HG02970 (cell line): ENCODE results near the gene RNASE4.

ENCODE experiments used
- ATAC-seq: cut with Tn5 transposase; IDR thresholded peaks from one replicate; pipeline ENCODE4 v1.9.1; 2021; ENCODE audit warnings: mild to moderate bottlenecking, moderate library complexity, moderate number of reproducible peaks; ENCODE audit not compliant: unreplicated experiment, low FRiP score

The RNASE4 gene

DNA sequence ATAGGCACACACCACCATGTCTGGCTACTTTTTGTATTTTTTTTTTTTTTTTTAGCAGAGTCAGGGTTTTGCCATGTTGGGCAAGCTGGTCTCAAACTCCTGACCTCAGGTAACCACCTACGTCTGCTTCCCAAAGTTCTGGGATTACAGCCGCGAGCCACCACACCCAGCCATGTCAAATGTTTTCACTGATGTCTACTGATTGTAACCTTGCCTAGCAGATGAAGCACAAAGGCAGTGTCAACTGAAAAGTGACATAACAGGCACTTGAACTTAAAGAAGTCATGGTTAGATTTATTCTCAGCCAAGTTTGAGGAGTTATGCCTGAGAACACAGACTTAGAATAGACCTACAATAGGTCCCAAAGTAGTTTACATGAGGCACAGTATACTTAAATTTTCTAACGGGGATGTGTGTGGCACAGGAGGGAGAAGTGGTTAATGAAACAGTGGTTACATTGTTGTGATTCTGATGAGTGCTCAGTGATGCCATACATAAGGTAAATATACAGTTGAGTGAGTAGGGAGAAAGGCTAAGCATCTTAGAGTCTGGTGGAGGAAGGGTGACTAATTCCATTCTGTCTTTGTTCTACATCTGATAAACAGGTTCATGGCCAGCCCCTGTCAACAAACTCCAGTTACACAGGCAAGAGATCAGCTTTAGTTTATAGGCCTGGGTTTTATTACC, 12.6 kb upstream of the RNASE4 start:
- ATAC-seq, result no peak

DNA sequence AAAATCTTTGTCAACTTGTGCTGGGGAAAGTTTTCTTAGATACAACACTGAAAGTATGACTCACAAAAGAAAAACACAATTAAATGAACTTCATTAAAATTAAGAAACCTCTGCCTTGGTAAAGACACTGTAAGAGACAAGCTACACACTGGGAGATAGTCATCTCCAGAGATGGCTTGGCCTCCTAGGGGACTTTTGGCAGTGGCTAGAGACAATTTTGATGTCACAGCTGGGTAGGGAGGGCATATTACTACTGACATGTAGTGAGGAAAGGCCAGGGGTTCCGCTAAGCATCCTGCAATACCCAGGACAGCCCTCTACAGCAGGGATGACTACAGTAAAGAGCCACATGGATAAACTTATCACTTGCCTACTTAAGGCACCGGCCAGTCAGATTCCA, 8.7 kb upstream of the RNASE4 start:
- no peak for ATAC-seq

DNA sequence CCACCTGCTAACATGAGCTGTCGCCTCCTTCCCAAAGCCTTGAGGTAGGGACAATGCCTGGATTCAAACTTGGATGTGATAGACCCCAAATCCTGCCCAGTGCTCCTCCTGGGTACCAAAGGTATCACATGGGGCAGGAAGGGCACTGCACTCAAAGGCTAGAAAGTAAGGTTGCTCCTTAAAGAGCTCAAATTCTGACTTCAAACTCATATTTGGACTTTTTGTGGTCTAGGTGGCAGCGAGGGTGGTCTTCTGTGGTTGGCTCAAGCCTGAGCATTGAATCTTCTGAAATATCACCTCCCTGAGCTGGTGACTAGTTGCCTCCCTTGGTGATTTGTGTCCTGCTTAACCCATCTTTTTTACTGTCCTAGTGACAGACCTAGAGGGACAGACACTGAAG, 8.3 kb upstream of the RNASE4 start:
- no peak for ATAC-seq

DNA sequence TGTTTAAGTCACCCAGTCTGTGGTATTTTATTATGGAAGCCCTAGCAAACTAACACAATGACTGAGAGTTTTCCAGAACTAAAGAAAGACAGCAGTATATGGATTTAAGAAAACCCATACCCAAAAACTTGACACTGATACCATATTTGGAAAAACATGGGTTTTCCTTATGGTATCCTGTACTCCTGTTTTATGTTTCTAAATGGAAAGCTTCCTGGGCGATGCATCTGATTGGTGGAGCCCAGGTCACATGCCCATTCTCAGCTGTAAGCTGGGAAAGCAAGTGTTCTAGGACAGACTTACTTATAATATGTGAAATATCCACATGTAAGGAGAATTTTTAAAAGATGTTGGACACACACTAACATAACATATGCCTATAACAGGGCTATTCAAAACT, 4.5 kb upstream of the RNASE4 start:
- ATAC-seq, result no peak

DNA sequence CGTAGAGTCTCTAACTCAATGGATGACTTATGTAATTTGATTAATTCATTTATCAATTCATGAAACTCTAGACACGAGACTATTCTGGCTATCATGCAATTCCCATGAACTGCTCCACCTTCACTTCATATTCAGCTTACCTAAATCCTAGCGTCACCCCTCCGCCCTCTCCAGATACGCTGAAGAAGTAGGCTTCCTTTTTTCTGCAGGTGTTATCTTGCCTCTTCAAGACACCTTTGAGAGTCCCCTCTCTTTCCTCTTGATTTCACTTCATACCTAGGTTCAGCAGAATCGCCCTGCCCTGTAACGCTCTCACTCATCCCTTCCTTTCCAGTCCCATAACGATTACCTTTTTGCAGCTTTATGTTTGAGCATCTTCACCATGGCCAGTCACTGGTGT, 4.0 kb upstream of the RNASE4 start:
- ATAC-seq, result no peak

DNA sequence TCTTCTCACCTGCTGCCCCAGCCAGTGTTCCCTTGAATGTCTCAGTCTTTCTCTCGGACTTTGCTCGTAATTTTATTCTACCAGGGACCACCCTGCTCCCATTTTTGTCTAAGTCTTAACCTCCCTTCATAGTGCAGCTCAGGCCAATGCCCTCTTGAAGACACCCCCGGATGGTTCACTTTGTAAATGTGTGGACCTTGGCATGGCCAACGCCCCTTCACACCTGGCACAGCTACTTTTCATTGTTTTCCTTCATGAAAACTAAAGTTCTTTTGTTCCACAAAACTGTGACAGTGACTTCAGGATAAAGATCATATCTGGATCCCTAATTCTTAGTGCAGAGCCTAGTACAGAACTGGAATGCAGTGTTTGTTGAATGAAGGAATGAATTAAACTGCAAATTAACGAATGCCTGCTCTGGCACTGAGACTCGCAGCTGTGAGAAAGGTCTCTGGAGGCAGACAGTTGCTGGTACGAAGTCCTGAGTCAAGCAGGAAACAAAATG, 3.5 kb upstream of the RNASE4 start:
- no peak for ATAC-seq

DNA sequence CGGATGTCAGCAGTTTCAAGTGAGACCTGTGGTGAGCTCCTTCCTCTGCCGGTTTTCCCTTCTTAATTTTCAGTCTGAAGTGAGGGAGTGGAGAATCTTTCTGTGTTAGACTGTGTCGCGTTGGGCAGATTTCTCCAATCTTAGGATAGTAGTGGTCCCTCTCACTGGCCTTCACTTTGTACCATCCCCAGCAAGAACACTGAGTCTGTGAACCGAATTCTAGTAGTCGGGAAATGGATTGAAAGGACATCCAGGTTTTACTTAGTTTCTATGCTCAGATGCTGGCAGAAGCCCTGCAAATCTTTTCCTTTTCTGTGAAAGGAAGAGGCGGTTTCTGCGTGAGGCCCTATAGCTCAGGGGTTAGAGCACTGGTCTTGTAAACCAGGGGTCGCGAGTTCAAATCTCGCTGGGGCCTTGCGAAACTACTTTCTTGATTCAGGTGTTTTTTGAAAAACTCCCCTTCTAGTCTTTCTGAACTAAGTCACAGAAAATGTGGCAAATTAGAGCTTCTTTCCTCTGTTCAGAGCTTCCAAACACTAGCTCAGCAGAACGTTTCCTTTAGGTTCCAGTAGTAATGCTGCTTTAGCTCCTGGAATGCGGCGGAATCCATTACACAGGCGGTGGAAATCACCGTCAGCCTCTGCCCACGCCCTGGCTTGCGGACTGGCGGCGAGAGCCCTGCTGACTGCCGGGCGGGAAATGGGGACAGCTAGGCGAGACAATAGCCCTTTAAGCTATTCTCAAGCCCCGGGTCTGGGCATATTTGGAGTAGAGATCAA, 2.8 kb upstream of the RNASE4 start:
- ATAC-seq, result peak; percentile 26

DNA sequence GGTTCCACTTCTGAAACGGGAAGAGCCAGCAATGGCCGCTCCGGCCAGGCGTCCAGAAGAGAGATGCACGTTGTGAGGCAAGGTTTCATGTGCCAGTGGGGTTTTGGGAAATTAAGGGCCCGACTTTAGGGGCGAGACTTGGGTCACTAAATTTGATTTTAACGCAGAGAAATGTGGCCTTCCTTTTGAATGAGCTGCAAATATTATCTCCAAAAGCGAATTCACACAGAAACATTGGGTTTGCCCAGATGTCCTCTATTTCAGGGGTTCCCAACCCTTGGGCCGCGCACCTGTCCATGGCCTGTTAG, 2.3 kb upstream of the RNASE4 start:
- ATAC-seq, result no peak

DNA sequence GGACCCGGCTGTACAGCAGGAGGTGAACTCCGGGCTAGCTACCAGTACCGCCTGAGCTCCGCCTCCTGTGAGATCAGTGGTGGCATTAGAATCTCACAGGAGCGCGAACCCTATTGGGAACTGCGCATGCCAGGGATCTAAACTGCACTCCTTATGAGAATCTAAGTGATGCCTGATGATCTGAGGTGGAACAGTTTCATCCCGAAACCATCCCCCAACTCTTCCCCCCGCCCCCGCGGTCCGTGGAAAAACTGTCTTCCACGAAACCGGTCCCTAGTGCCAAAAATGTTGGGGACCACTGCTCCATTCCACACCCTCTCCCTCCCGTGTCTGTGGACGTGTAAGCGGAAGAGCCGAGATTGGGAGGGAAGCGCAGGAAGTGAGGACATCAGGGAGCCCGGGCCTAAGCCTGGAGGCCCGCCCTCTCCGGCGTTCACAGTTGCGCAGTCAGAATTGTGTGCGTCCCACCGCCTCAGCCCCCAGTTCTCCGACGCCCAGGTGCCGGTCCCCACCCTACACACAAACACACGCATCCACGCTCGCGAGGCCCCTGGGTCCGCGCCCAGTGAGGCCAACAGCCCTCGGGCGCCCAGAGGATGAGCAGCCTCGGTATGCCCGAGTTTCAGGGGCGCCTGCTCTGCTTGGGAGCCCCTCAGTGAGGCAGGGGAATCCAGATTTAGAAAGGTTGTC, 1.8 kb upstream of the RNASE4 start:
- ATAC-seq, result peak; percentile 30

DNA sequence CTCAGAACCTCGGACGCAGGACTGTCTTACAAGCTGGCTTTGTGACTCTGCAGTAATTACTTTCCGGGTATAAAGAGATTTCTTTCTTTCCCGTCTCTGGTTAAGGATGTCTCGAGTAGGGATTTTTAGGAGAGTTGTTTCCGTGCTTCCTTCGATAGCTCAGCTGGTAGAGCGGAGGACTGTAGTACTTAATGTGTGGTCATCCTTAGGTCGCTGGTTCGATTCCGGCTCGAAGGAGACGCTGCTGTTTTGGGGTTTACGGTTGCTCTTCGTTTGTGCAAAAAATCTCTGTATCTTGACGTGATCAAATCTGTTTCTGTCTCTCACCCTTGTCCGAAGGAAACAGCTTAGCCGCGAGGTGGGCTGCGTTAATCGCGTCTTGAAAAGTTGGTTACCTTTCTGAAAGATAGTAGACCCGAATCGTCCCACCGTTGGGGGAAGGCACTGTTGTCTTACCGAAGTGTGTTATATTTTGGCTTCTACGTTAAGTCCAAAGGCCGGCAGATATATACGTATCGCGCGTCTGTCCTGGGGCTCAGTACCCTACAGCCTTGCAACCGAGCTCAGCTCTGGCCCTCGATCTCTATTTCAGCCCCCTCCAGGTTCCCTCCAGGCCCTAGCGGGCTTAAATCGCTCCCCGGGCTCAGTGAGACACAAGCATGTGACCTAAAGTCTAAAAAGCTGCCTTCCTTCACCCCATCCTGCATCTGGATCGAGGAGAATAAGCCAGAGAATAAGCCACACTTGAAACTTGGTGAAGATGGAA, 1.1 kb upstream of the RNASE4 start:
- peak; percentile 31 for ATAC-seq

DNA sequence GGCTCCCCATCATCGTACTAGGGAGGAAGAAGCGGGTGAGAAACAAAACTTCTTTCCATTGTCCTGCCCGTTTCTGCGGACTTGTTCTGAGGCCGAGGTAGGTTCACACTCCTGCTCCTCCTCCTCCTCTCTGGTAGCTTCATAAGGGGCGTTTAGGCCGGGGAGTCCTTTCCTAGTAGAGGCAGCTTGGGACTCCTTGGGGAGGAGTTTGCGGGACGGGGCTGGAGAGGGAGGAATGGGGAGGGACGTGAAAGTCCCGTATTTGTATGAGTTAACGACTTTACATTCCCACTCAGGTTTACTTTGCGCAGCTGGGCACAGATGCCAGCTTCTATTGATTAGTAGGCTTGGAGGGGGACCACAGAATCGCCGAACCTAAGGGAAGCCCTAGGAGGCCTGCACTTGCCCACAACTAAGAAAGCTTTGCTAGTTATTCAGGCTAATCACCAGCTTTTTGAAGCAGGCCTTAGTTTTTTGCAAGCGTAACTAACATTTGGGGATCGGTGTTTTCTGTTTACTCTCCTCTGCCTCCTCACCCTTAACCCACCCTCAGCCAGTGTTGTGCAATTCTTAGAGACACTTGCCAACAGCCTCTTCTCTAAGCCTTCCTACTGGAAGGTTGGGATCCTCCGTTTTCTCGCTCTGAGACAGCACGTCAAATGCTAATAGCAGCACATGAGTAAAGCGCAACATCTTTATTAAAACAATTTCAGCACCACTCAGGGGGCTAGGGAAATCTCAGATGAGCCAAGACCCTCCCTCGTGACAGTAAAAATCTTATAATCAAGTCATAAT, 499 bp downstream of the RNASE4 start:
- no peak for ATAC-seq

DNA sequence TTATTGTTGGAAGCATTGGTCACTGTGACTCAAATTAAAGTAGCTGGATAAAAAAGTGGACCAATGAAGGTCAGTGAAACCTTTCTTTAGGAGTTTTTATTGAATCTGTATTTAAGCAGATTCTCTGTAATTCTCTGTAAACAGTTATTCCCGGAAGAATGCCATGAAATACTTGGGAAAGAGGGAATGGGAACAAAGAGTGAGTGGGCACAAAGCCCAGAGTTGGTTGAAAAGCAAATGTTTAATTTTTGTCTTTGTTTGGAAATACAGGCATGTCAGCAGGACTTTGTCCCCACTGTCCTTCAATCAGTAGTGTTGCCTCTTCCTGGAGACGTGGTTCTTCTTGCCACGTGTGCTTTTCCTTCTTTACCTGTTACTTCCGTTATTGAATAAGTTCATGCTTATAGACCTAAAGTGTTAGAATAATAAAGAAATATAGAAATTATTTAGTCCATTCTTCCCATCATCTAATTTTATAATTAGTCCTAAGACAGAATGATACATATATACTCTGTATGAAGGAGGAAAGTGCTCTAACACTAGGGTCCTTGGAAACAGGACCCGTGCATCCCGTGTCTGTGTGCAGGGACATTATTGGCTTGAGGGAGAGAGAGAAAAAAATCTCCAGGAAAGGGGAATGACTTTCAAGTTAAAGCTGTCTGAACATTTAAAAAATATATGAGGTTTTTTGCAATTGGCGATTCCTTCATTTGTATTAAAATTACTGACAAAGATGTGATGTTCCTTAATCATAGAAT, 2.2 kb downstream of the RNASE4 start:
- no peak for ATAC-seq

DNA sequence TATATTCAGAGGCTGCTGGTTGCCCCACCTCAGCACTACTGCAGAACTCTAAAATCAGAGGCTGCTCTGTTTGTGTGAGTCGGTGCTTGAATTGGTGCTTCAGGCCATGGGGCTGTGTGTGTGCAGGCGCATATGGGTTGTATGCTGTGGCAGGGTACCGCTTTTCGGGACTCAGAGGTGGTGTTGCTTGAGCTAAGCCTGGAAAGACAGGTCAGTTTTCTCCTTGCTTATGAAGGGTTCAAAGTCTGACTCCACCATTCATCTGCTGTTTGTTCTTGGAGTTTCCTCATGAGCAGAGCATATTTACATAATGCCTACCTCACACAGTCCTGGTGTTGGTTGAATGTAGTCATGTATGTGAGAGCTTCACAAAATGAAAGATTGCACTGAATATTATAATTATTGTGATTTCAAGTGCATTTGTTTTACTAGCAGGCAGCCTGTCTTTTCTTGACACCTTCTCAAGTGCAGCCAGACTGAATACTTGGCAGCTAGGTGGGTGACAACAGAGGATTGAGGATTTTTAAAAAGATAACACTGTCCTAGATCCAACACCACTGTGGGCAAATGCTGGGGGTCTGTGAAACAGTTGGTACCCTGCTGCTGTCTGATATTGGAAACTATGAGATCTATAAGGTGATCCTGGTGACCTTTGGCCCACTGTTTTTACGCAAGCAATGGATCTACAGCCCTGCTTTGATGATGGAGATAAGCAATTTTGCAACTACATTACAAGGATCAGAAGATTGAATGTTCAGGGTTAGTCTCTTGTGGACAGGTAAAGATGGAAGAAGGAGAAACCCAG, 3.2 kb downstream of the RNASE4 start:
- ATAC-seq, result no peak

DNA sequence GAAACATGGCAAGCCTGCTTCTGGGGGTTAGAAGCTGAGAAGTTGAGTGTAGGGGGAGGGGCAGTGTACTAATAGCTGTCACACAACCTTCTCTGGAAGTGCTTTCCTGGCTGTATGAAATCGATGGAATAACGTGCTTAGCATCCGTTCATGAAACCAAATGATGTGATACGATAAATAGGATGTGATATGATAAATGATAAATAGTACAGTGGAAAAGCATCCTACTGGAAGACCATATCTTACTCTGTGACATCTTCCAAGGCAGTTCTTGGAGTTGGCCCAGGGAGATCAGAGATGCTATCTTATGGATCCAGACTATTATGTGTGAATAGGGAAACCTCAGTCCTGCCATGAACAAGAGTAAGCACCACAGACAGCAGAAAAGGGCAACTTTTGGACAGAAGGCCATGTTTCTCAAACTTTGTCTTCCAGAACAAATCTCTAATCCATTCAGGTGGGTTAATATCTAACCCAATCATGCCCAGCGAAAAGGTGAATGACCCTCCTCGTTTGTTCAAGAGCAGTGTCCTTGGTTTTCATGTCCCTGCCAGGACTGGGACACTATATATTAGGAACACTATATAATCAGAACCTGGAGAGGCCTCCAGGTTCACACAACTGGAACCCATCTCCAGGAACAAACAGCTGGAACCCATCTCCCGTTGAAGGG, 3.9 kb downstream of the RNASE4 start, which contains the start of gene ANG:
ANG (plus strand) TSS at position 598 of the 673 bp plus-strand sequence. CDS start 4,801 bp downstream, outside the sequence.
- no peak for ATAC-seq

DNA sequence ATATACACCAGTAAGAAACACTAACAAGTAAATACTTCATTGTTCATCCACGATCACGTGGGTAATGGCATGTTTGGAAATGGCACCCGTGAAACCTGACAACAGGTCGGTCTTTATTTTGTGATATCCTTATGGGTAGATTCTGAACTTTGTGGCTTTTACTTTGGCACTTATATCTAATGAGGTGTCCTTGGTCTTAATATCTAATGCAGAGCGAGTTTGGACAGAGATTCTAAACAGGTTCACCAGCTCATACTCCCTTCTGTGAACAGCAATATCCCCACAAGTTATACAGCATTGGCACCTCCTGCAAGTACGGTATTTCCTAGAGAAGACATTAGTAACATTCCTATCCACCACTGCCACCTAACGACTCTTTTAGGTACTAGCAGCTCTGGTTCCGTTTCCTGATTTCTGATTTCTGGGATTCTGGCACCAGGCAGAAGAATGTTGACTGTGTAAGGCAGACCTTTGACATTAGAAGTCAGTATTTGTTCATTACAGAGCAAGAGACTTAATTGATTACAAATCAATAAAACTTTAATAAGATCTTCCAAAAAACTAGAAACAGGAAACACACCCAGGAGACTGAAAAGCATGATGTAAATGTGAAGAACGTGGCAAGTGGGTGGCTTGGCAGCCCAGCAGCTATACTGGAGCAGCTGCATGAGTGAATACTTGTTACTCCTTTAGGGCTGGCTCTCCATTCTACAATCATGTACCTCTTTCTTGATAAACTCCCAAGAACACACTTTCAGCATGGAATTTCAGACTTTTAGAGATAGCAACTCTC, 6.7 kb downstream of the RNASE4 start:
- no peak for ATAC-seq

DNA sequence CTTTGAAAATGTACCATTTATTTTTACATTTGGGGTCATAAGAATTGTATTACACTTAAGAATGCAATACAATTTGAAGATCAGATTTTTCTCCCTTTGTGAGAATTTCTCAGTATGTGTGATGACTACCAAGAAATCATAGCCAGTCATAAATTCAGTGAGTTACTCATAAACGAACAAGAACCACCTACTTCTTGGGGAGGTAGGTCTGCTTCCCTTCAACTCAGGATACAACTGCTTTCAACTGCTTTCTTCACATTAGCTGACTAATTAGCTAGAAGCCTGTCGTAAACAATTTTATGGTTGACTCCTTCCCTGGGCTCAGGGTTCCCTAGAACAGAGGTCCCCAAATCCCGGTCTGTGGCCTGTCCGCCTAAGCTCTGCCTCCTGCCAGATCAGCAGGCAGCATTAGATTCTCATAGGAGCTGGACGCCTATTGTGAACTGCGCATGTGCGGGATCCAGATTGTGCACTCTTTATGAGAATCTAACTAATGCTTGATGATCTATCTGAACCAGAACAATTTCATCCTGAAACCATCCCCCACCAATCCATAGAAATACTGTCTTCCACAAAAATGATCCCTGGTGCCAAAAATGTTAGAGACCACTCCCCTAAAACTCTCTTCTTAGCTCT, 7.9 kb downstream of the RNASE4 start:
- ATAC-seq, result no peak

DNA sequence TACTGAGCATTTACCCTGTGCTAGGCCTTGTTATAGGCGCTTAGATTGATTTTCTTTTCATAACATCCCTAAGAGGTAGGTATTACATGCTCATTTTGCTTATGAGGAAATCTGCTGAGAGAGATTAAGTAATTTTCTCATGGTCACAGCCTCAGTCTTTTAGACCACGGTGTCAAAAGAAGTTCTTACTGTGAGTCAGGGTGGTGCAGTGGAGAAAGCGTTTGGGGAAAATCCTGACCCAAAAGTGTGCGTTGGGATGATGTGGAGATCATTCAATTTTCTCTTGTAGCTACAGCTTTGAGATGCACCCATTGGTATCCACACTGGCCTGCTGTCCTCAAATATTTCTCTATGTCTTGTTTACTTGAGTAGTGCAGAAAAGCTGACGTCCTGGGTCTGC, 12.4 kb downstream of the RNASE4 start:
- ATAC-seq, result no peak
